NCI-H2029 treated with DMSO at 0.1 percent for 48 hours (cell line): ENCODE measurements around the gene TBC1D1.
A peak's percentile ranks its signal among the peaks of the same experiment; 100 is the strongest.
"Not testable (repeated sequence)": the region's sequence is repeated elsewhere in the genome, so short reads cannot be mapped to it uniquely, and the experiment has no call there.

ENCODE experiments used
- DNase-seq: peaks from one replicate; lab custom pipeline; 2025; lab: John Stamatoyannopoulos, UW

Gene TBC1D1

GRCh38 chr4:38016698-38017097 is 125.8 kb downstream of the TBC1D1 start:
- no peak for DNase-seq

- DNase-seq = no peak
These were observed 126.7 kb downstream of the TBC1D1 start for GRCh38 chr4:38017609-38018008.

GRCh38 chr4:38020386-38020785 is 129.5 kb downstream of the TBC1D1 start:
- DNase-seq = no peak

GRCh38 chr4:38020961-38021360 is 130.1 kb downstream of the TBC1D1 start:
- not testable (repeated sequence) for DNase-seq

- DNase-seq = no peak
These were observed 130.9 kb downstream of the TBC1D1 start for GRCh38 chr4:38021751-38022150.

GRCh38 chr4:38023347-38024205 is 132.7 kb downstream of the TBC1D1 start:
- DNase-seq = no peak

- no peak for DNase-seq
These were observed 133.3 kb downstream of the TBC1D1 start for GRCh38 chr4:38024206-38024509.

GRCh38 chr4:38025665-38026064 is 134.8 kb downstream of the TBC1D1 start:
- no peak for DNase-seq

GRCh38 chr4:38026158-38026740 is 135.4 kb downstream of the TBC1D1 start:
- no peak for DNase-seq

GRCh38 chr4:38030023-38030422 is 139.1 kb downstream of the TBC1D1 start:
- no peak for DNase-seq

- peak; percentile 47 for DNase-seq
These were observed 144.3 kb downstream of the TBC1D1 start for GRCh38 chr4:38034986-38035882.

- no peak for DNase-seq
These were observed 145.7 kb downstream of the TBC1D1 start for GRCh38 chr4:38036548-38036947.

- DNase-seq = no peak
These were observed 146.7 kb downstream of the TBC1D1 start for GRCh38 chr4:38037612-38038011.

- DNase-seq = no peak
These were observed 149.7 kb downstream of the TBC1D1 start for GRCh38 chr4:38040619-38041018.

GRCh38 chr4:38044060-38044459 is 153.2 kb downstream of the TBC1D1 start:
- DNase-seq = no peak

GRCh38 chr4:38045289-38045988 is 154.6 kb downstream of the TBC1D1 start:
- DNase-seq = no peak

- DNase-seq = peak; percentile 26
These were observed 156.0 kb downstream of the TBC1D1 start for GRCh38 chr4:38046727-38047489.

GRCh38 chr4:38049545-38050170 is 158.8 kb downstream of the TBC1D1 start:
- no peak for DNase-seq

- no peak for DNase-seq
These were observed 159.9 kb downstream of the TBC1D1 start for GRCh38 chr4:38050560-38051350.

- DNase-seq = no peak
These were observed 164.7 kb downstream of the TBC1D1 start for GRCh38 chr4:38055566-38055965.
